ENCODE data around the gene ELMO3. TPM values are rescaled to one million over a fixed set of nuclear protein-coding genes. Genes with fewer than 3 reads are reported as not detected.

The ELMO3 gene
- total and polyA plus RNA-seq, 2 of the 13 experiments (the other 11 are each of a cell fraction or from before 2014, with no cell fraction given): 2.6 to 4.0 TPM

GRCh38 chr16:67207249-67208091 lies 8.5 kb downstream of the ELMO3 start (continued):
- TF ChIP-seq AHDC1 (CRISPR knock-in tag; IDR thresholded peaks at IDR 0.05; ENCODE audit: borderline replicate concordance) (0 out of 2 replicates have a peak, but pooled peaks have one; percentile 27), ZNF674 (CRISPR knock-in tag; IDR thresholded peaks at IDR 0.05; ENCODE audit: low read depth) (peak; percentile 84; the same call in 1 of the 2 replicates), ZNF660 (CRISPR knock-in tag; IDR thresholded peaks at IDR 0.05; ENCODE audit: borderline replicate concordance, low read depth) (no peak), SKI (IDR thresholded peaks at IDR 0.05; ENCODE audit: partially characterized antibody) (no peak), AGO2 (optimal IDR thresholded peaks at IDR 0.05; ENCODE audit: low read depth, low read length) (peak; percentile 93), ZNF781 (CRISPR knock-in tag; IDR thresholded peaks at IDR 0.05; ENCODE audit: borderline replicate concordance, not compliant biosample characterization) (peak; percentile 27)

Data from HepG2 (cell line).